Epithelial cell of prostate (primary cell): ENCODE measurements around the gene ESPN.
"Not testable (repeated sequence)": the region's sequence is repeated elsewhere in the genome, so short reads cannot be mapped to it uniquely, and the experiment has no call there.

Experiments
- DNase-seq: peaks from one replicate; pipeline ENCODE4 v3.0.0-alpha.2; 2011; ENCODE audit warnings: low read depth, low spot score
- H3K27ac ChIP-seq: fragments of 450-650 bp; 2 replicates; pipeline ENCODE4 v1.5.1; 2017; ENCODE audit warnings: mild to moderate bottlenecking

The ESPN gene

GRCh38 chr1:6424619-6425593, at the start of gene ESPN:
ESPN (plus strand) TSS chr1:6424776; CDS start chr1:6424956, 180 bp downstream.
- H3K27ac ChIP-seq = peak within 1 kb of the TSS; percentile 61
- DNase-seq = no peak

- DNase-seq = no peak
- no peak overlapping the region for H3K27ac ChIP-seq
These were observed 46.4 kb upstream of the ESPN start for GRCh38 chr1:6378096-6378746.

GRCh38 chr1:6380037-6380436, 44.5 kb upstream of the ESPN start:
- no peak overlapping the region for H3K27ac ChIP-seq
- no peak for DNase-seq

- no peak for DNase-seq
- peak overlapping the region; percentile 96 for H3K27ac ChIP-seq
These were observed 40.4 kb upstream of the ESPN start for GRCh38 chr1:6384135-6384534.

GRCh38 chr1:6384962-6385361, 39.6 kb upstream of the ESPN start:
- H3K27ac ChIP-seq = peak overlapping the region; percentile 96

GRCh38 chr1:6385488-6386191, 38.9 kb upstream of the ESPN start:
- peak overlapping the region; percentile 96 for H3K27ac ChIP-seq
- peak; percentile 86 for DNase-seq

More at GRCh38 chr1:6384962-6385361, 39.6 kb upstream of the ESPN start:
- no peak for DNase-seq

- H3K27ac ChIP-seq = peak overlapping the region; percentile 96
- DNase-seq = no peak
These were observed 38.1 kb upstream of the ESPN start for GRCh38 chr1:6386371-6386949.

- no peak overlapping the region for H3K27ac ChIP-seq
- no peak for DNase-seq
These were observed 34.6 kb upstream of the ESPN start for GRCh38 chr1:6389971-6390370.

GRCh38 chr1:6391951-6392808, 32.4 kb upstream of the ESPN start:
- peak overlapping the region; percentile 88 for H3K27ac ChIP-seq
- DNase-seq = no peak

GRCh38 chr1:6392809-6393399, 31.7 kb upstream of the ESPN start:
- no peak for DNase-seq
- peak overlapping the region; percentile 88 for H3K27ac ChIP-seq

- peak within 1 kb of the TSS; percentile 88 for H3K27ac ChIP-seq
- DNase-seq = no peak
These were observed 31.0 kb upstream of the ESPN start, which contains the start of gene ACOT7 for GRCh38 chr1:6393400-6394187. ACOT7 (minus strand) TSS chr1:6393767; CDS start chr1:6393399, 368 bp downstream.

- H3K27ac ChIP-seq, DNase-seq: not testable (repeated sequence)
These were observed 29.4 kb upstream of the ESPN start for GRCh38 chr1:6395130-6395529.

GRCh38 chr1:6395781-6396244, 28.8 kb upstream of the ESPN start:
- DNase-seq, H3K27ac ChIP-seq: not testable (repeated sequence)

GRCh38 chr1:6396998-6397397, 27.6 kb upstream of the ESPN start:
- H3K27ac ChIP-seq = no peak overlapping the region
- no peak for DNase-seq

- H3K27ac ChIP-seq = no peak overlapping the region
- DNase-seq = no peak
These were observed 26.6 kb upstream of the ESPN start for GRCh38 chr1:6397844-6398441.

GRCh38 chr1:6399294-6399693, 25.3 kb upstream of the ESPN start:
- DNase-seq = no peak
- no peak overlapping the region for H3K27ac ChIP-seq

GRCh38 chr1:6401673-6402072, 22.9 kb upstream of the ESPN start:
- H3K27ac ChIP-seq = peak overlapping the region; percentile 17
- no peak for DNase-seq

GRCh38 chr1:6408023-6408422, 16.6 kb upstream of the ESPN start:
- no peak for DNase-seq
- peak overlapping the region; percentile 5 for H3K27ac ChIP-seq
